Stimulated activated CD8-positive, alpha-beta memory T cell treated with anti-CD3 and anti-CD28 coated beads, Interleukin-7, amount 100 ng/mL, for 4 hours (primary cell): ENCODE measurements around the gene DCST2.

Source experiments
- DNase-seq, 2 donors: peaks; one replicate each; pipeline ENCODE4 v3.0.0-alpha.2; 2020; ENCODE audit warnings: low read depth in 2 of 2

DCST2 gene

DNA sequence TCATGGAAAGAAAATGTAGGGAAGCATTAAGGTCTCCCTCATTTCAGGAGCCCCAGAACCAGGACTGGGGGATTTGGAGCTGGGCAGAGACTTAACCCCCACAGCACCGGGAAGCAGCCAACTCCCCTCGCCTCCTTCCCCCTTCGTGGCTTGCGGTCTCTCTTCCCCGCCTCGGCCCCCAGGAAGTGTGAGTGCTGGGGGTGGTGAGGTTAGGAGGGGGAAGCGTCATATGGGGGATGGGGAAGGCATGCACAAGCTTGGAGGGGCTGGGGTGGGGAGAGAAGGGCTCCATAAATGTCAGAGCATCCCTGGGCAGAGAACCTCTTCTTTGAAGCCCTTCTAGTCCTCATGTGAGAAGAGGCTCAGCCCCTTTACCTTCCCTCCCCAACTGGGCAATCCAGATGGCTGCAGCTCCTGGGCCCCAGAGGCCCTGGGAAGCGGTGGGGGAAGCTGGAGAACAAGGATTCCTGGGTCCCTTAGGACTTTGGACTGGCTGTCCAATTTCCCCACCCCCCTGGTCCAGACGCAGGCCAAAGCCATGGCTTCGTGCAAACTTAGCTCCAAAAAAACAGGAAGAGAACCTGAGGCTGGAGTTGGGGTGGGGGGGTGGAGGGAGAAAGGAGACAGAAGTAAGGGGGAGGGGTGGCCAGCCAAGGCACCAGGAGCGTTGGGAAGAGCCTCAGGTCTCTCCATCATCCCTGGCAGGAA is 23.2 kb downstream of the DCST2 start:
- DNase-seq = no peak

DNA sequence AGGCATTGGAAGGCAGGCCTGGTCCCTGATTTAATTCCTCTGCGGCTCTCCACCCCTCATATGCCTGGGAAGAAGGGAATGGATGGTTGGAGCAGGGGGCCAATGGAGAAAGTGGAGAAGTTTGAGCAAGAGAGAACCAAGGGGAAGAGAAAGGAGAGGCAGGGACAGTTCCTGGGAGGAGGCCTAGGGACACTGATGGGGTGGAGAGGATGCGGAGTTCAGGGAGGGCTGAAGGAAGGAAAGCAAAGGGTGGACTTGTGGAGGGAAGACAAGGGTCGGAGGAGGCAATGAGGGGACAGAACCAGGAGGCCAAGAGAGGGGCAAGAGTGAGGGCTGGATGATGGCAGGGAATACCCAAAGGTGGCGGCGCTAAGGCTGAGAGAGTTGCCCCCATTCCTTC is 23.8 kb downstream of the DCST2 start:
- DNase-seq = no peak

DNA sequence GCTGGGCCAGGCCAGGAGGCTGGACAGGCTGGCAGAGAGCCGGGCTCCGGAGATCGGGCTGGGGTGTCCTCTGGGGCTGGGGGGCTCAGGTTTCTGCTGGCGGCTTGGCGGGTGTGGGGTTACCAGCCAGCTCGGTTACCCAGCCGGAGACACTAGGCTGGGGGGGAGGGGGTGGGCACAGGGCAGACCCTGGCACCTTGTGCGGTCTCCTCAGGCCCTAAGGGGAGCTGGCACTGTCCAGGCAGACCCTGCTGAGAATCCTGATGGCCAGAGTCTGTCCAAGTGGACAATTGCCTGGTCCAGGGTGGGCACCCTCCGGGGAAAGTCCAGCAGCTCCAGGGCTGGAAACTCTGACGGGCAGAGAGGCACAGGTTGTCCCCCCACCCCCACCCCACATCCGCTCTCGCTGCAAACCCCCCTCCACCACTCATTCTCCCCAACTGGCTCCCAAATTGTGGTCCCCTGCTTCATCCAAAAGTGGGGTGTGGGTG is 24.3 kb downstream of the DCST2 start:
- DNase-seq = no peak

DNA sequence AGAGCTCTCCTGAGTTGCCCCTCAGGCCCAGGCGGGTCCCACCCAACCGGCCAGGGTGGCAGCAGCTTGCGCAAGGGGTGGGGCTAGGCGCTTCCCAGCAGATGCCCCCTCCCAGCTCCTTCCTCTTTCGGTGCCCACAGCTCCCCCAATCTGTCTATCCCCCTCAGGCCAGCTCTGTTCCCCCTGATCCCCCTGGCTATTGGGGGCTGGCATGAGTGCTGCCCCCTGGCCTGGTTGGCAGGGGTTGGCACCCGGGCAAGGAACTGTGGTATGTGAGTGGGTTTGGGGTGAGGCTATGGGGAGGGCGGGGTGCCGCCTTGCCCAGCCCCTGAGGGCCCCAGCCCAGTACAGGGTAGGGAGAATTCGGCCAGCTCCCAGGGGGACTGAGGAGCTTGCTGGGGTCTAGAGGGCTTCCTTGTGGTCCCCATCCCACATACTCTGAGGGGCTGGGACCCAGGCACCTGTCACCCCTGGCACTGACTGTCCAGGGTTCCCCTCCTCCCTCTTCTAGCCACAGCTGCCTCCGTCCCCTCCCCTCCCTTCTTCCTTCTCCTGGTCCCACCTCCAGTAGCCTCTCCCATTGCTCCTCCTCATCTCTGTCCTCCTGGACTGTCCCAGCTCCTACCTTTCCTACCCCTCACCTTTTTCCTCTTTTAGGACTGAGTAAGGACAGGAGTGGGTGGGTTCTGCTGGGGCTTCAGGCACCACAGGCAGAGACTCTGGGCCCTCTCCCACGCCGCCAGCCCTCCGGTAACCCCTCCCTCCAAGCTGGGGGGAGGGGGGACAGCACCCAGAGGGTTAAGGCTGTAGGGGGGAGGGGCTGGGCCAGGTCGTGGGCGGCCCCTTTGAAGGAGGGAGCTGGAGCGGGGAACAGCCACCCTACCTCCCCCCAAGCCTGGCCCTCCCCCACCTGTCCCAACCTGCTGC is 25.3 kb downstream of the DCST2 start:
- no peak for DNase-seq

DNA sequence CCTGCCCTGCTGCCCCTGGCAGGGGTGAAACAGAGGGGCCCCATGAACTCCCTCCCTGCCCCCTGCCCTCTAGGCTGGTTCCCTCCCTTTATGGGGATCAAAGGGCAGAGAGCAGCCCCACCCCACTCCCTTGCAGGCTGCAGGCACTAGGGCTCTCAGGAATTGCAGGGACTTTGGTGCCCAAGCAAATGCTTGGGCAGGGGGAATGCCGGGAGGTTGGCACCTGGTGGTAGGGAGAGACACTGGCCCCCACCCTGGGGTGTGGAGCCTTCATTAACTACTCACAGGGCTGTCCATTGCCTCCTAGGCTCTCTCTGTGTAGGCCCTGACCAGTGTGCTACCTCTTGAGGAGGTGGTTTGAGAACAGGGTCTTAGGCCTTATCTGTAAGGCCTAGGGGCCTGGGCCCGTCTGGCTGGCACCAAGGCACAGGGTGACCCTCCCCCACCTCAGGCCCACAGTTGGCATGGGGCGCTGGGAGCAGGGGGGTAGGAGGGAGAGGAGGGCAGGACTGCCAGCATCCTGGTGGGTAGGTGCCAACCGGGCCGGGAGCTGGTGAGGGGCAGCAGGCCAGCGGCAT is 26.2 kb downstream of the DCST2 start:
- DNase-seq = no peak

DNA sequence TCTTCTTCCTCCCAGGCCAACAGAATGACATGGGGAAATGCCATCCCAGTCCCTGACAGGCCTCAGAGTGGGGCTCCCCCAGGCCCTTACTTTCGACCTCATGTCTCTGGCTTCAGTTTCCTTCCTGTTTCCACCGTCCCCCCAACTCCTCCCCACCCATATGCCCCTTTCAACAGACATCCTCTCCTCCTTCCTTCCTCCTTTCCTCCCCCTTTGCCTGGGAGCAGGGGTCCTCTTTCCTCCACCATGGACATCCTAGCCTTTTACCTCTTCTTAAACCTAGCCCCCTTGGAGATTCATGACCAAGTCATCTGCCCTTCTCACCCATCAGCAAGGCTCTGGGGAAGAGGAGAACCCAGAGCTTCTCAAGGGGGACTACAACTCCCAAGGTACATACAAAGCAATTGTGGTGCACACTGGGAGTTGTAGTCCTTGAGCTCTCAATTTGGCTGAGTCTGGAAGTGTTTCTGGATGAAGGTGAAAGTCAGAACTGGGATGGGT is 26.9 kb downstream of the DCST2 start:
- DNase-seq = no peak

DNA sequence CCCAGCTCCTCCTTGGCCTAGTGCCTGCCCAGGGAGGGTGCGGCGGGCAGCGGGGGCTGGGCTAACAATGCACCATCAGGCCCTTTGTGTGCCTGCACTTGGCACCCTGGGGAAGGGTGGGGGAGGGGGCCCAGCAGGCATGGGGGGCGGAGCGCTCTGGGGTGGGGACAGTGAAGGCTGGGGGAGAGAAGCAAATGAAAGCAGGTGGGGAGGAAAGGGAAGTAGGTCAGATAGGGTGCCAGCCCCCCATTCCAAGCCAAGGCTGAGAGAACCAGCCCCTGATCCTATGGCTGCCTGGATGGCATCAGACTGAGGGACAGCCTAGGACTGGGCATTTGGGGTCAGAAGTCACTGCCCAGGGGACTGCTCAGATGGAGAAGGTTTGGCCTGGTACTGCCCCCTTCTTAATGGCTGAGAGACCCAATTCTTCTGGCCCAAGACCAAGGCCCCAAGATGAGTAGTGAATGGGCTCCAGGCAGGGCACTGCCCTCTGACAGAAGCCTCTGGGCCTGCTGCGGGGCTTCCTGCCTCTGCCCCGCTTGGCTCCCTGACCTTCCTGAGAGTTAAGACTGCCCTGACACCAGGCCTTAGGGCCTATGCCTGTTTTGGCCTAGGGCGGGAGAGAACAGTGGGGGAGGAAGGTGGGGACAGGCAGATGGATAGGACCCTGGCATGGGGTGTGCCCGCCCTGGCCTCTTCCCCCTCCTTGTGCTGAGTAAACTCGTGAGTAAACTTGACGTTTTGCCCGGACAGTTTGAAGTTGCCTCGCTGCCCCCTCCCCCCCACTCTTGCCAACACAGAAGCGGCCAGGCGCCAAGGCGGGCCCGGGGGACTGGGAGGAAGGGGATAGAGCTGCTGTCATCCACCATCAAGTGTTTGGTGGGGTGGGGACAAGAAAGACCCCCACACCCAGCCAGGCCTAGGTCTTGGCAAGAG is 28.2 kb downstream of the DCST2 start:
- DNase-seq = no peak

DNA sequence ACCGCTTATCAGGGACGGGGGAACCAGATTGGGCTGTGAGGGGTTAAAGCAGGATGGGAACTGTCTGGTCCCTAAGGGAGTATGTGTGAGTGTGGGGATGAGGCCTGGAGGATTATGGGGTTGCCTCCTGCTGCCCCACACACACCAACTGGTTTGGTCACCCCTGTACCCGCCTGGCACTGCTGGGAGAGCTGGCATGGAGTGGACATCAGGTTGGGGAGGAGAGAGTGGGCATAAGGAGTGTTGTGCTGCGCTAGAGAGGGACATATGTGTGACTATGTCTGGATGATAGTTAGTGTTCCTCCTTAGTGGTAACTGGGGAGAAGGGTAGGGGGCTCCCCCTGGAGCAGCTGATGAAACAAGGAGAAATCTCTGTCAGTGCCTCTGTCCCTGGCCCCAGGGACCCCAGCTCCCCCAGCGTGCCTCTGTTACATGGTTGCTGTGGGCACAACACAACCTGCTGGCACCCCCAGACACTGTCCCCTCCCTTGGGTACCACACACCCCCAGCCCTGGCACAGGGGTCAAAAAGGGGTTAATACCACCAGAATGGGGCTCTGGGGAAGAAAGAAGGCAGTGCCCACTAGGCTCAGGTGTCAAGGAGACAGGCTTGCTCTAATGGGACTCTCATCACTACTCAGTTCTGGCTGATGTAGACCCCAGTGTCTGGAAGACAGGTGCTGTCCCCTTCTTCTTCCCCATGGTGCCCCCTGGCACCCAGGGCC is 29.1 kb downstream of the DCST2 start:
- DNase-seq = no peak

DNA sequence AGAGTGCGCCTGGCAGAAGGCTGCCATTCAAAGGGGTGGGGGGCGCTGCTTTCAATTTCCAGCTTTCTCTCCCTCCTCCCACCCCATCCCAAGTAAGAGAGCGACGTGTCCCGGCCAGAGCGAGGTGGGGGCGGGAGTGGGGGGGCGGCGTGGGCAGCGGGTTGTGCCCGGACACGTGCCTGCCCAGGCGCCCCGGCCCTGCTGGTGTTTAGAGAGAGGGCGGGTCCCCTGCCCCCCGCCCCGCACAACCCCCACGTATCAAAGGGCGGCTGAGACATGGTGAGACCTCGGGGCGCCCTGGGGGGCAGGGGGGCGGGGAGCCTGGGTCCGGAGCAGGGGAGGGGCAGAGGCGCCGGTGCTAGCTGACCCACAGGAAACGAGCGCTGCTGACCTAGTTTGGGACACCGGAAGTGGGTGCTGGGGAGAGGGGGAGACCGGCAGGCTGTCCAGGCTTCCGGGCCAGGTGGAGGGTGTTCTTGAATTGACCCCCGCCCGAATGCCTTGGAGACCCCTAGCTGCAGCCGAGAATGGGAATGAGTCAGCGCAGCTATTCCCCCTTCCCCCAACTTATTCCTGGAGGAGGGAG is 29.7 kb downstream of the DCST2 start:
- no peak for DNase-seq

DNA sequence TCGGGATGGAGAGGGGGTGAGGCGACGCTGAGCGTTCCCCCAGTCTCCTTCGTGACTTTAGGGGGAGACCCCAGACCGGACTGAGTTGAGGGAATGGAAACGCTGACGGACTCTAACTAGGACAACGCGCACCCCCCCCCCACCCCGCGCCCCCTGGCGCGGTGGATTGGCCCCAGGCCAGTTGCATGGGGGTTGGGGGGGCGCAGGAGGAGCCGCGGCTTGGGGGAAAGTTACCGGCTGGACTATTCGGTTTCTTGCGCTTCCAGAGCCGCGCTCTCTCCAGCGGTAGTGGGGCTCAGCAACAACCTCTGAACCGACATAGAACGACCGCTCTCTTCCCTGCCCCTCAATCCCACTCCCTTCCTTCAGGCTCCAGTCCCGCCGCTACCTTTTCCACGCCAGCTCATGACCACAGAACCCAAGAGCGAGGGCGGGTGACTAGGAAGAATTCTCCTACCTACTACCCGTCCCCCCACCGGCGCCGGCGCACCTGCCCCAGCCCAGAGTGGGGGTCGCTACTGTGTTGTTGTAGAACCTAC is 30.3 kb downstream of the DCST2 start:
- no peak for DNase-seq

DNA sequence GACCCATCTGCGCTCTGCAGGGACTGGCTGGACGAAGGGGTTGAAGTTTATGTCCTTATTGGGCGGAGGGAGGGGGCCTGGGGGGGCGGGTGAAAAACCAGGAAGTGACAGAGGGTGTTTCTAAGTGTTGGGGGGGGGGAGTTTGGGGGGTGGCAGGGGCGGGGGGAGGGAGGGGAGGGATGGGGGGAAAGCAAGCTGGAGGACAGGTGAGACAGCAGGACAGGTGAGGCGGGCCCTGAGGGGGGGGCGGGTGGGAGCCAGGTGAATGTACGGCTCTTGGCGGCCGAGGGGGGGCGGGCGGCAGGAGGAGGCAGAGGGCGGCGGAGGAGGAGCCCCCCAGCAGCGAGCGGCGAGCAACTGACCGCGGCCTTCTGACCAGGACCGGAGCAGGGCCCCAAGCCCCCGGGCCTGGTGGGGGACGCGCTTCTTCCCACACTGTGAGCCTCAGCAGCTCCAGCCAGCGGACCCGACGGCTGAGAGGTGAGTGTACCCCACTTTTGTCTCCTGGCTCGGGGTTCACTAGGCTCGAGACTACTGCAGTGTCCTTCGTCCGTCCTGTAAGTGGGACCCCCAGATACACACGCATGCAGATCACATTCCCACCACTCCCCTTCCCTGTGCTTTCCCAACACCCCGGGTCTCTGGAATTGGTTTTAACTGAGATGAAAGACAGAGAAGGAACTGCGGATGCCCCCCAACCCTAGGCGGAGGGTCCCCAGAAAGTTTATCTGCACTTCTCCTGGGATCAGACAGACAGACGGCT is 30.9 kb downstream of the DCST2 start, which contains the start of gene ZBTB7B:
ZBTB7B (plus strand) TSS at position 339 of the 763 bp plus-strand sequence. CDS start 11,859 bp downstream, outside the sequence.
- no peak for DNase-seq

DNA sequence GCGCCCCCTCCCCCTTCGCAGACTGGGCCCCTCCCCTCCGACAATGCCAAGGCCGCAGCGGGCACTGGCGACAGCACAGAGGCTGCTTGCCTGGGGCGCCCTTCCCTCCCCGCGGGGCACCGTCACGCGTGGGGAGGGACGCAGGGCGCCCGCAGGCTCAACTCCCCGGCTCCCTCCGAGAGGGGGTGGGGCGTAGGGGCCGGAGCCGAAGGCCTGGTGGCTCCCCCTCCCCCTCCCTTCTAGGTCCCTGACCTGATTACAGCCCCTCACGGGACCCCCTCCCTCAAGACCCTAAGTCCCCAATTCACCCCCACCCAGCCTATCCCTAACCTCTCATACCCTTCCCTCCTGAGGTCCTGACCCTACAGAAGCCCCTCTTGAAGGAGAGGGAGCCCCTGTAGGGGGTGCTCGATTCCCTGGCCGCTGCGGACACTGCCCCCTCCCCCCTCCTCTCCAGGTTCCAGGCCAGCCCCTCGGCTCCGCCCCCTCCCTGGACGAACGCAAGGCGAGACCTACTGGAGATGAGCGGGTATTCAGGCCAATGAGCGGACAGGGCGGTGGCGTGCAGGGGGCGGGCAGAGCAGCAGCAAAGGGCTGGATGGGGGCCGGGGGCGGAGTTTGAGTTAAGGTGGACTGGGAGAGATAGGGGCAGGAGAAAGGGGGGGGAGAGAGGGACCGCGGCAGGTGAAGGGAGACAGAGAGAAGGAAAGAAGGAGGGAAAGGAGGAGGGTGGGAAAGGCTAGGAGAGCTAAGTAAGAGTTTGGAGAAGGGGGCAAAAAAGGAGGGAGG is 31.7 kb downstream of the DCST2 start:
- peak; percentile 97 to 98 for DNase-seq

DNA sequence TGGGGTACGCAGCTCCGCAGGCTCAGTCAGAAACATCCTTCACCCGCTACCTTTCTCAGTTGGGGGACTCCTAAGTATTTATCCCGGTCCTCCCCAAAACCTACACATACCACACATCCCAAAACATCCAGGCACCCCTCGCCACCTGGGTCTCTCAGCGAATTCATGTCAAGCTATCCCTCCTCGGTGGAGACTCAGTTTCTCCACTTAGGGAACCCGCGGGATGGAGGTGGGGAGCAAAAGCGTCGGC is 32.2 kb downstream of the DCST2 start:
- DNase-seq = no peak

DNA sequence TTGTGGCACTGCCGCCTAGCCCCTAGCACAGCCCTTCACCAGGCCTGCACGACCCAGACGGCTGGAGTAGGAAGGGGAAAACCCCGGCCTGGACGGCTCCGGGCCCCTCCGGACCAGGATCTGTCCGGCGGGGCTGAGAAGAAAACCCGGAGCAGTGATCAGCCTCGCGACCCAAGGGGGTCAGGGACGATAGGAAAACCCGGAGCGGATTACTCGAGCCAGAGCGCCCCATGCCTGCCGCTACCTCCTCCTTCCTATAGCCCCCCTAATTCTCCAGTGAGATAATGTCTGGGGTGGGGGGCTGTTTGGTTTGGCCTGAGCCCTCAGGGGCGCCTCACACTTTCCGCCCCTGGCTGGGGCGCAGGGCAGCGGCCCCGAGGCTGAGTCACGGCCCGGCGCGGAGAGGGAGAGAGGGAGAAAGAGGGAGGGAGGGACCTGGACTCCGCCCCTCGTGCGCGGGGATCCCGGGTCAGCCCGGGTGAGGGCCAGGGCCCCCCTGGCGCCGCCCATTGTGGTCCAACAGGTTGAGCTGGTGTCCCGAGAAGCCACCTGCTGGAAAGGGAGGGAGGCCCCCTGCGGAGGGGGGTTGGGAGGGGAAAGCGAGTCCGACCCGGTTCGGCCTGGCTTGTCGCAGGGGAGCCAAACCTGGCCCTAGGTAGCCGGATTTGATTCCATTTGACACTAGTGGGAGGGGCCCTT is 32.7 kb downstream of the DCST2 start:
- peak; percentile 60 to 75 for DNase-seq

DNA sequence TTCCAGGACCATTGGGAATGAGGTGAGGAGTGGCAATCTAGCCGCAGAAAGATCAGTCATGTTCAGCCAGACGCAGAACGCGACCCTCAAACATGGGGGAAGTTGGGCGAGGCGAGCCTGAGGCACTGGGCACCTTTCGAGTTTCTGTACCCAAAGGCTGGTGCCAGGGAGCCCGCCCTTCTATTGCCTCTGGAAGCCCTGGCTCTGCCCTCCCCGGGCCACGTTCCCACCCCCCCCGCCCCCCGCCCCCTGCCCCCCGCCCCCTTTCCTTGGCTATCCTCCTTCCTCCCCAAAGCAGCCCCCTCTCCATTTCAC is 33.2 kb downstream of the DCST2 start:
- no peak for DNase-seq

DNA sequence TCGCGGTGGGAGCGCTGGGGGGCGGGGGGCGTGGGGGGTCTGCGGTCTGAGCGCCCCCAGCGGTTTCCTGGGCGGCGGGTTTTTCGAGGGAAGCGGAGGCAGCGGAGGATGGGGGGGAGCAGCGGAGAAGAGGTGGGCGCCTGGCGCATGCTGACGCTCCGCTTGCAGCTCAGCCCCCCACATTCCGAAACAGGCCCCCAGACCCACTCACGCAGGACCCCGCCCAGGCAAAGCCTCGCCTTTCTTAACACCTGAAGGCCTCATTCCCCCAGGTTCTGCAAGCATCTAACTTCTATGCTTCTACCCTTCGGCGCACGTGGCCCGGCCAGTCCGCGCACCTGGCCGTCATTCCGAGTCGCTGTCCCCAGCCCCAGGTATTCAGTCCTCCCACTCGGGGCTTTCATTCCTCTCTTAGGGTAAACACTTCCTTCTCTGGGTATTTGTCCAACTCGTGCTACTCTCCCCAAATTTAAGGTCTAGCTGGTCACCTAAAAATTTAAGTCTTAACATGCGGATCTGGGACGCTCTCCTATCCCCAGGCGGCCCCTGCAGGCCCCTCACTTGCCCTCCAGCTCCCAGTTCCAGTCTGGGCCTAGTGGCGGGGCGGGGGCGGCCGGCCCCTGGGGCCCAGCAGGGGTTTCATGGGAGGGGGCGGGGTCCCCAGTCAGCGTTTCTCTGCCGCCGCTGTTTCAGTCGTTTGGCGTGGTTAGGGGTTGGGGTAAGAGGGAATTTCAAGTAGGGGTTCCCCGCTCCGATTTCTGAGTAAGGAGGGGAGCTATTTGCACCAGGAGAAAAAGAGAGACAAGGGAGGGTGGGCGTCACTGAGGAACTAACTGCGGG is 33.8 kb downstream of the DCST2 start:
- peak in 1 of 2 donors; percentile 63 for DNase-seq
